ENCODE results near the gene RABAC1.

The RABAC1 gene

DNA sequence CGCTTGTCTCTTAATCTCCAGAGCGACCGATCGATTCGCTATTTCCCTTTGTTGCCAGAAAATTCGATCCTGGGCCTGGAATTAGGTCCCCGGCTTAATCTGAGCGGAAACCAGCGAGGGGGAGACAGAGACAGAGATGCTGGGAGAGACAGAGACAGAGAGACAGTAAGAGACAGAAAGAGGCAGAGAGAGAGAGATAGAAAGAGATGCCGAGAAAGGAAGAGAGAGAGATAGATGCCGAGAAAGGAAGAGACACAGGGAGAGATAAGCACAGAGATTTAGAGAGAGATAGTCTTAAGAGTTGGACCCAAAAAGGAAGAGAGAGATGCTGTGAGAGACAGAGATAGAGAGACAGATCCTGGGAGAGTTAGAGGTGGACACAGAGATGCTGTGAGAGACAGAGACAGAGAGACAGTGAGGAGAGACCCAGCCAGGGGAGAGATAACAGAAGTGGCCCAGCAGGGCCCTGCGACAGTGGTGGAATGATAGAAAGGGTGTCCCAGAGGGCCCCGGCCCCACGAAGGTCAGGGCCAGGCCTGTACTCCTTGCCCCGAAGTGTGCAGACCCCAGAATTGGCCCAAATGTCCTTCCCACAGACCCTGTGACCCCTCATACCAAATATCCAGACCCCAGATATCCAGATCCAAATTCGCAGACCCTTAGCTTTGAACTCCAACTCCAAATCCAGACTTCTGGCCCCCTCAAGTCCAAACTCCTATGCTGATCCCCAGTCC is 32.2 kb downstream of the RABAC1 start:
- peaks cover 11% of the 10 kb centered on the region for H3K4me1 ChIP-seq (ENCODE audit: control insufficient read depth, insufficient read depth, low read length)
- H3K9me3 ChIP-seq (ENCODE audit: control insufficient read depth, insufficient read depth, low read length): no peaks in the 10 kb centered on the region
- H3K27me3 ChIP-seq (ENCODE audit: control insufficient read depth, insufficient read depth, low read length): peaks cover 95% of the 10 kb centered on the region
- no peak overlapping the region for H3K9ac ChIP-seq (ENCODE audit: low read depth, low read length)
- no peaks in the 10 kb centered on the region for H3K36me3 ChIP-seq (ENCODE audit: control insufficient read depth, insufficient read depth, low read length)
- no peak overlapping the region for H3K27ac ChIP-seq (ENCODE audit: low read depth, low read length)
- H3K4me3 ChIP-seq (ENCODE audit: low read depth, low read length): no peak overlapping the region

DNA sequence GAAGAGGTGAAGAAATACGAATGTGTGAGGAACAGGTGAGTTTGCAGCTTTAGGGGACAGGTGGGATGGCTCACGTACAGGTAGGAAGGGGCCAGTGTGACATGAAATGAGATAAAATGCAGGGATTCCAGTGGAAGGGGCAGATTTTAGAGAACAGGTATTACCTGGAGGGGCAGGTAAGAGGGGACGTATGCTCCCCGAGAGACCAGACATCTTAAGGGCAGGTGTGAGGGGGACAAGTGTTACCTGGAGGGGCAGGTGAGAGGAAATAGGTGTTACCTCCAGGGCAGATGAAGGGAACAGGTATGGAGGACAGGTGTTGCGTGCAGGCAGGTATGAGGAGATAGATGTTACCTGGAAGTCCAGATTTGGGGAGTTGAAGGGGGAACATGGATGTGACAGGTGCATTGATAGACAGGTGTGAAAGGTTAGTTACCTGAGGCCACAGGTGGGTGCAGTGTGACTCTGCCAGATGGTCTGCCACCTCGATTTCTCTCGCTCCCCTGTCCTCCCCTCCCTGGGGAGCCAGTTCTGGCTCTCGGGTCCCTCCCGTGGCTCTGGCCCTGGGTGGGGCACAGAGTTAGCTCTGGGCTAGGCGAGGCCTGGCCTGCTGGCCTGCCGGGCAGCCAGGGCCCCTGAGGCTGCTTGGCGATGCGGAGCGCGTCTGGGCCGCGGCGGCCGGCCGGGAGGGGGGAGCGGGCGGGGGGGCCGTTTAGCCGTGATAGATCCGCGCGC is 32.9 kb downstream of the RABAC1 start:
- Histone ChIP-seq H3K4me1 (ENCODE audit: control insufficient read depth, insufficient read depth, low read length) (peaks cover 5% of the 10 kb centered on the region), H3K27ac (ENCODE audit: low read depth, low read length) (no peak overlapping the region), H3K27me3 (ENCODE audit: control insufficient read depth, insufficient read depth, low read length) (peaks cover 95% of the 10 kb centered on the region)

GRCh38 chr19:41925208-41926003 is 33.7 kb downstream of the RABAC1 start:
- no peak overlapping the region for H3K4me3 ChIP-seq (ENCODE audit: low read depth, low read length)
- H3K27ac ChIP-seq (ENCODE audit: low read depth, low read length): no peak overlapping the region
- peaks cover 5% of the 10 kb centered on the region for H3K4me1 ChIP-seq (ENCODE audit: control insufficient read depth, insufficient read depth, low read length)
- no peaks in the 10 kb centered on the region for H3K36me3 ChIP-seq (ENCODE audit: control insufficient read depth, insufficient read depth, low read length)
- no peak overlapping the region for H3K9ac ChIP-seq (ENCODE audit: low read depth, low read length)
- H3K9me3 ChIP-seq (ENCODE audit: control insufficient read depth, insufficient read depth, low read length): no peaks in the 10 kb centered on the region
- peaks cover 95% of the 10 kb centered on the region for H3K27me3 ChIP-seq (ENCODE audit: control insufficient read depth, insufficient read depth, low read length)

More for the DNA sequence above, 32.9 kb downstream of the RABAC1 start:
- Histone ChIP-seq H3K9ac (ENCODE audit: low read depth, low read length) (no peak overlapping the region), H3K9me3 (ENCODE audit: control insufficient read depth, insufficient read depth, low read length) (no peaks in the 10 kb centered on the region), H3K4me3 (ENCODE audit: low read depth, low read length) (no peak overlapping the region), H3K36me3 (ENCODE audit: control insufficient read depth, insufficient read depth, low read length) (no peaks in the 10 kb centered on the region)

DNA sequence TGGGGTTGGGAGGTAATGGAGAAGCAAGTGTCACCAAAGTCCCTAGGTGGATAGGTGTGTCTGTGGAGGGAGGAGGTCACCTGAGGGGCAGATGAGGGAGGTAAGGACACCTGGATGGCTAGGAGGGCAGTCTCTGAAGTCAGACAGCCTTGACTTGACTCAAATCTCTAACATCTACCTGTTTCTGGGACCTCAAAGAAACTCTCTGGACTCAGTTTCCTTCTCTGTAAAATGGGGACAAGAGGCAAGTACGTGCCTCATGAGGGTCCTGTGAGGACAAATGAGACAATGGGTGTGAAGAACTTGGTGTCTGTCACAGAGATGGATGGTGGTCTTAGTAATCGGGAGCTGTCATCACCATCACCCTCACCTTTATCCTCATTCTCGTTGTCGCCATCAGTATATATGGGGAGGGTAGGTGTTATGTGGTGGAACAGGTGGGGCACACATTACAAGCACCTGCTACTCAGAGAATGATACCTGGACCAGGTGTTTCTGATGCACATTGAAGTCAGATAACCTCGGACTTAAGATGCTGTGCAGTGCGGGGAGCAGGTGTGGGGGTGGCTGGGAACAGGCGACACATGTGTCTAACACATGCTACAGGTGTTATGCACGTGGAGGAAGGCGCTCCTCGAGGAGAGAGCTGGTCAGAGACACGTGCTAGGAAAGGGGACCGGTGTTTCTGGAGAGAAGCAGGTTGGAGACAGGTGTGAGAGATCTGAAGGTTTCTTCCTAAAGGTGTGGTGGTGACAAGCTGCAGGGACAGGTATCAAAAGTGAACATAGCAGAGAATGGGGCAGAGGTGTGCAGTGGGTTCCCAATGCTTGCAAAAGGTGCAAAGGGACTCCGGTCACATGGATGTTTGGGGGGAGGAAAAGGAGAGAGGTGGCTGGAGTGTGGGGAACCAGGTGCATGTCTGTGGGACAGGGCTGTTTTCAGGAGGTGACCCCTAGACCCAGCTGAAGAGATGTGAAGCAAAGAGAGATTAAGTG is 34.7 kb downstream of the RABAC1 start:
- H3K9me3 ChIP-seq (ENCODE audit: control insufficient read depth, insufficient read depth, low read length): no peaks in the 10 kb centered on the region
- H3K9ac ChIP-seq (ENCODE audit: low read depth, low read length): no peak overlapping the region
- H3K27ac ChIP-seq (ENCODE audit: low read depth, low read length): no peak overlapping the region
- no peaks in the 10 kb centered on the region for H3K36me3 ChIP-seq (ENCODE audit: control insufficient read depth, insufficient read depth, low read length)
- H3K4me1 ChIP-seq (ENCODE audit: control insufficient read depth, insufficient read depth, low read length): peaks cover 5% of the 10 kb centered on the region
- peaks cover 95% of the 10 kb centered on the region for H3K27me3 ChIP-seq (ENCODE audit: control insufficient read depth, insufficient read depth, low read length)
- H3K4me3 ChIP-seq (ENCODE audit: low read depth, low read length): no peak overlapping the region

- H3K9ac ChIP-seq (ENCODE audit: low read depth, low read length): no peak overlapping the region
- no peaks in the 10 kb centered on the region for H3K9me3 ChIP-seq (ENCODE audit: control insufficient read depth, insufficient read depth, low read length)
- H3K36me3 ChIP-seq (ENCODE audit: control insufficient read depth, insufficient read depth, low read length): no peaks in the 10 kb centered on the region
- no peaks in the 10 kb centered on the region; the same call in 1 of the 2 replicates for H3K4me1 ChIP-seq (ENCODE audit: control insufficient read depth, insufficient read depth, low read length)
- peaks cover 95% of the 10 kb centered on the region for H3K27me3 ChIP-seq (ENCODE audit: control insufficient read depth, insufficient read depth, low read length)
- no peak overlapping the region for H3K27ac ChIP-seq (ENCODE audit: low read depth, low read length)
- H3K4me3 ChIP-seq (ENCODE audit: low read depth, low read length): no peak overlapping the region
Measured at GRCh38 chr19:41923045-41923788, 35.9 kb downstream of the RABAC1 start.

GRCh38 chr19:41922585-41922984 is 36.5 kb downstream of the RABAC1 start:
- Histone ChIP-seq H3K36me3 (ENCODE audit: control insufficient read depth, insufficient read depth, low read length) (no peaks in the 10 kb centered on the region), H3K27ac (ENCODE audit: low read depth, low read length) (no peak overlapping the region), H3K9me3 (ENCODE audit: control insufficient read depth, insufficient read depth, low read length) (no peaks in the 10 kb centered on the region), H3K4me3 (ENCODE audit: low read depth, low read length) (no peak overlapping the region), H3K27me3 (ENCODE audit: control insufficient read depth, insufficient read depth, low read length) (peaks cover 97% of the 10 kb centered on the region), H3K4me1 (ENCODE audit: control insufficient read depth, insufficient read depth, low read length) (no peaks in the 10 kb centered on the region; the same call in 1 of the 2 replicates), H3K9ac (ENCODE audit: low read depth, low read length) (no peak overlapping the region)

- H3K4me1 ChIP-seq (ENCODE audit: control insufficient read depth, insufficient read depth, low read length): no peaks in the 10 kb centered on the region; the same call in 1 of the 2 replicates
- H3K27me3 ChIP-seq (ENCODE audit: control insufficient read depth, insufficient read depth, low read length): peaks cover 97% of the 10 kb centered on the region
- no peak overlapping the region for H3K27ac ChIP-seq (ENCODE audit: low read depth, low read length)
- no peaks in the 10 kb centered on the region for H3K9me3 ChIP-seq (ENCODE audit: control insufficient read depth, insufficient read depth, low read length)
- H3K4me3 ChIP-seq (ENCODE audit: low read depth, low read length): no peak overlapping the region
- H3K36me3 ChIP-seq (ENCODE audit: control insufficient read depth, insufficient read depth, low read length): no peaks in the 10 kb centered on the region
- H3K9ac ChIP-seq (ENCODE audit: low read depth, low read length): no peak overlapping the region
Measured at GRCh38 chr19:41921577-41922576, 37.2 kb downstream of the RABAC1 start.

DNA sequence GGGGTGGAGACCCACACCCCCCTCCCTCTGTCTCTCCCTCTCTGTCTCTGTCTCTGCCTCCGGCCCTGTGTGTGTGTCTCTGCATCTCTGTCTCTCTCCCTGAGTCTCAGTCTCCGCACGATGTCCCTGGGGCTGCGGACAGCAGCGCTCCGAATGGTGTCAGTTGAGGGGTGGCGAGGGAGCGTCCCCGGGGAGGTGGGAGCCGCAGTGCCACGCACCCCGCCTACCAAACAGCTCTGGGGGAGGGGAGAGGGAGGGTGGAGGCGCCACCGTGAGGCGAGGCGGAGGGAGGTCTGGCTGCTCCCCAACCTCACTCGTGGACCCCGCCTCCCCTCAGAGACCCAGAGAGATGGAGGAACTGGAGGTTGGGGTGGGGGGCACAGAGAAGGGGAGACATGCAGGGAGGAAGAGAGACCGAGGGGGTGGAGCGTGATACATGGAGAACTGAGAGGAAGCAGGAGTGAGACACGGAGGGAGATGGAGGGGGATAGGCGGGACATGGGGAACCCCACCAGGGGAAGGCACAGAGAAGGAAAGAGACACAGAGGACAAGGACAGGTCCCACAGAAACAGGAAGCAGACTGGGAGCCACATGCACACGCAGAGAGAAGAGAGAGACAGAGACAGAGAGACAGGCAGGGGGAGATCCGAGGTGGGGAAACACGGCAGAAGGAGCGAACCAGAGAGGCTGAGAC is 38.1 kb downstream of the RABAC1 start:
- H3K36me3 ChIP-seq (ENCODE audit: control insufficient read depth, insufficient read depth, low read length): no peaks in the 10 kb centered on the region
- H3K27ac ChIP-seq (ENCODE audit: low read depth, low read length): no peak overlapping the region
- no peak overlapping the region for H3K9ac ChIP-seq (ENCODE audit: low read depth, low read length)
- peaks cover 97% of the 10 kb centered on the region for H3K27me3 ChIP-seq (ENCODE audit: control insufficient read depth, insufficient read depth, low read length)
- no peaks in the 10 kb centered on the region; the same call in 1 of the 2 replicates for H3K4me1 ChIP-seq (ENCODE audit: control insufficient read depth, insufficient read depth, low read length)
- no peak overlapping the region for H3K4me3 ChIP-seq (ENCODE audit: low read depth, low read length)
- H3K9me3 ChIP-seq (ENCODE audit: control insufficient read depth, insufficient read depth, low read length): no peaks in the 10 kb centered on the region

Measured in HUES48 (cell line).